SK-N-SH (cell line): ENCODE measurements around the gene ZFHX3.

Source experiments
- CTCF ChIP-seq: fragments of 200-600 bp; sonication (generic); IDR thresholded peaks from 2 replicates; pipeline ENCODE4 v1.6.1; 2017; ENCODE audit warnings: antibody characterized with exemption, mild to moderate bottlenecking, moderate library complexity
- EP300 ChIP-seq, 2 experiments: IDR thresholded peaks; 2 replicates each; pipeline versions ENCODE4 v1.4.0 to v1.6.1; 2012; ENCODE audit warnings: borderline replicate concordance in 1 of 2, low read depth in 1 of 2, low read length in 1 of 2
- GABPA ChIP-seq: IDR thresholded peaks from 2 replicates; pipeline ENCODE4 v1.4.0; 2012; ENCODE audit warnings: low read depth, mild to moderate bottlenecking
- POLR2AphosphoS5 ChIP-seq: IDR thresholded peaks from 2 replicates; pipeline ENCODE4 v1.6.1; 2012; ENCODE audit warnings: low read depth, low read length
- RCOR1 ChIP-seq: fragments of 150-350 bp; IDR thresholded peaks from 2 replicates; pipeline ENCODE4 v1.6.1; 2017; ENCODE audit warnings: antibody characterized with exemption, low read length
- TAF1 ChIP-seq: IDR thresholded peaks from 2 replicates; pipeline ENCODE4 v1.6.1; 2012; ENCODE audit warnings: low read depth, mild to moderate bottlenecking, low read length, moderate library complexity, borderline replicate concordance
- USF1 ChIP-seq: IDR thresholded peaks from 2 replicates; pipeline ENCODE4 v1.4.0; 2012; ENCODE audit warnings: low read depth, borderline replicate concordance

GRCh38 chr16:73048292-73049080, 558 bp upstream of the ZFHX3 start:
- TF ChIP-seq GABPA, result no peak
- no peak for TF ChIP-seq CTCF
- no peak; the same call in 1 of the 2 replicates for TF ChIP-seq TAF1
- no peak for TF ChIP-seq RCOR1
- TF ChIP-seq EP300 (IDR thresholded peaks at IDR 0.05; ENCODE audit: borderline replicate concordance in 1 of 2, low read depth in 1 of 2, low read length in 1 of 2), result no peak
- TF ChIP-seq POLR2AphosphoS5, result no peak
- TF ChIP-seq USF1, result no peak
